H1 (cell line): ENCODE measurements around the gene LRP5. TPM values are rescaled to one million over a fixed set of nuclear protein-coding genes. Genes with fewer than 3 reads are reported as not detected.

Source experiments
- CTBP2 ChIP-seq: IDR thresholded peaks from 2 replicates; pipeline ENCODE4 v1.7.0; 2011; ENCODE audit warnings: borderline replicate concordance, mild to moderate bottlenecking, moderate library complexity, mixed read lengths, low read length; ENCODE audit not compliant: insufficient read depth, insufficient read length
- EZH2 ChIP-seq: fragments of 200-600 bp; sonication (generic); IDR thresholded peaks from 2 replicates; pipeline ENCODE4 v1.7.1; 2012; ENCODE audit warnings: low read depth, mild to moderate bottlenecking, moderate library complexity, low read length, inconsistent platforms; ENCODE audit not compliant: severe bottlenecking
- JUN ChIP-seq: IDR thresholded peaks from 2 replicates; pipeline ENCODE4 v1.6.1; 2011; ENCODE audit warnings: low read depth, mild to moderate bottlenecking, improper control_type of control experiment, low read length
- KDM5A ChIP-seq: fragments of 200-600 bp; IDR thresholded peaks from 2 replicates; pipeline ENCODE4 v1.7.1; 2012; ENCODE audit warnings: mild to moderate bottlenecking, low read length, inconsistent platforms, mixed read lengths
- NANOG ChIP-seq: IDR thresholded peaks from 2 replicates; pipeline ENCODE4 v1.6.1; 2011; ENCODE audit warnings: low read length, low read depth, mild to moderate bottlenecking, inconsistent platforms; ENCODE audit not compliant: insufficient read depth, poor library complexity, severe bottlenecking
- RFX5 ChIP-seq: IDR thresholded peaks from 2 replicates; pipeline ENCODE4 v1.6.1; 2011; ENCODE audit warnings: low read depth, low read length, improper control_type of control experiment, borderline replicate concordance
- SAP30 ChIP-seq: fragments of 300-600 bp; sonication (generic); IDR thresholded peaks from 2 replicates; pipeline ENCODE4 v1.7.1; 2012; ENCODE audit warnings: low read length, moderate library complexity, mild to moderate bottlenecking, inconsistent platforms; ENCODE audit not compliant: insufficient read depth, insufficient replicate concordance
- SRF ChIP-seq: IDR thresholded peaks from 2 replicates; pipeline ENCODE4 v1.6.1; 2011; ENCODE audit warnings: mild to moderate bottlenecking, low read depth, low read length, moderate library complexity
- polyA plus RNA-seq, 7 experiments: library from polyadenylated mRNA; depleted of rRNA in 3 of 7; stranded (reverse) in 5 of 7; unstranded in 2 of 7; fragments of >200 nt in 5 of 7; fragments of 200-250 nt in 2 of 7; gene quantifications; 1 replicate in 5 of 7; 2 replicates in 1 of 7; 4 replicates in 1 of 7; pipeline versions ENCODE4 v1.2.1 to v1.2.3, GENCODE V29; 2011 to 2013; ENCODE audit warnings: missing spikeins in 2 of 7, mixed read lengths in 2 of 7
- total RNA-seq: library from RNA; stranded (reverse); fragmentation: NEBNext Ultra II Directional; extraction: Animal tissue kit (Norgen Biotek cat#: 25700); gene quantifications from 2 replicates; pipeline ENCODE4 v1.2.1, GENCODE V29; 2021
- TF ChIP-seq, protein P1 (sequence below): IDR thresholded peaks from 2 replicates; pipeline ENCODE4 v1.6.1; 2011; ENCODE audit warnings: low read length, improper control_type of control experiment

The LRP5 gene
- total and polyA plus RNA-seq, 2 of the 8 experiments (the other 6 are each of a cell fraction or from before 2014, with no cell fraction given) = 19.0 to 38.9 TPM

DNA sequence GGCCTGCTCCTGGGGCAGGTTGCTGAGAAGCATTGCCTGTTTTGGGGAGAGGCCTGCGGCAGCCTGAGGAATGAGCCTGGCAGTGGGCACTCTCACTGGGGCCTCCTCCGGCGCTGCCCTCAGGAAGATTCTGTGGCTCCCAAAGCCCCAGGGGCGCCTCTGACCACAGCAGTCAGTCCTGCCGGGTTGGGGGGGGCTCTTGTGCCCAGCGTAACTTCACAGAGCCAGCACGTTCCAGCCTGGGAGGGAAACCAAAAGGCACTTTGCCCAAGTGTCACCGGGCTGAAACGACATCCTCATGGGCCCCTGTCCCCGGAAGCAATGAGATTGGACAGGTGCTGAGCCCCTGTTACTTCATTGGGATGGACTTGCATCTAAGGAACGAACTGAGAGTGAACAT, 4.3 kb upstream of the LRP5 start (continued):
- TF ChIP-seq EZH2 (no peak), JUN (no peak), NANOG (no peak), SRF (no peak), RFX5 (no peak), CTBP2 (no peak), KDM5A (no peak), SAP30 (no peak)
- TF ChIP-seq, protein P1, sequence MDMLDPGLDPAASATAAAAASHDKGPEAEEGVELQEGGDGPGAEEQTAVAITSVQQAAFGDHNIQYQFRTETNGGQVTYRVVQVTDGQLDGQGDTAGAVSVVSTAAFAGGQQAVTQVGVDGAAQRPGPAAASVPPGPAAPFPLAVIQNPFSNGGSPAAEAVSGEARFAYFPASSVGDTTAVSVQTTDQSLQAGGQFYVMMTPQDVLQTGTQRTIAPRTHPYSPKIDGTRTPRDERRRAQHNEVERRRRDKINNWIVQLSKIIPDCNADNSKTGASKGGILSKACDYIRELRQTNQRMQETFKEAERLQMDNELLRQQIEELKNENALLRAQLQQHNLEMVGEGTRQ = no peak
